IMR-90 (cell line): Measurements from ENCODE around the gene OSBPL6. TPM values are rescaled to one million over a fixed set of nuclear protein-coding genes. Genes with fewer than 3 reads are reported as not detected.

Experiments used
- ATAC-seq: fragments of 200-7000 bp; cut with Tn5 transposase; 2 replicates; pipeline ENCODE4 v1.9.1; 2020; ENCODE audit warnings: low read depth, mild to moderate bottlenecking, moderate library complexity
- BruUV-seq: library from RNA; stranded (reverse); fragments of 400-500 nt; replicated peaks from 2 replicates; lab custom pipeline; 2021; lab: Mats Ljungman, UMichigan
- CTCF ChIA-PET: fragments of 300-600 bp; formaldehyde crosslinking; extraction: SDS; loops from one replicate; lab custom pipeline; 2021; ENCODE audit warnings: antibody characterized with exemption; lab: Yijun Ruan, JAX
- POLR2A ChIA-PET: fragments of 300-600 bp; sonication (Branson Sonifier 250); formaldehyde crosslinking; loops from one replicate; lab custom pipeline; 2022; ENCODE audit warnings: antibody characterized with exemption; ENCODE audit not compliant: unreplicated experiment; lab: Charles Lee
- DNase-seq: peaks from one replicate; pipeline ENCODE4 v3.0.0; 2013
- H2AFZ ChIP-seq: replicated peaks from 2 replicates; pipeline ENCODE3; 2013; ENCODE audit warnings: low read length, mild to moderate bottlenecking; ENCODE audit not compliant: poor library complexity
- H2AK5ac ChIP-seq: 2 replicates; pipeline ENCODE4 v1.6.1; 2013; ENCODE audit warnings: low read depth, low read length, inconsistent platforms
- H2AK9ac ChIP-seq: replicated peaks from 2 replicates; pipeline ENCODE3; 2013; ENCODE audit warnings: mild to moderate bottlenecking, low read depth, low read length, moderate library complexity; ENCODE audit not compliant: poor library complexity
- H2BK120ac ChIP-seq: 2 replicates; pipeline ENCODE4 v1.6.1; 2013; ENCODE audit warnings: low read depth, low read length, inconsistent platforms
- H2BK15ac ChIP-seq: 3 replicates; pipeline ENCODE4 v1.6.1; 2013; ENCODE audit warnings: low read depth, low read length, inconsistent platforms
- H2BK20ac ChIP-seq: 2 replicates; pipeline ENCODE4 v1.6.1; 2013; ENCODE audit warnings: low read depth, mild to moderate bottlenecking, inconsistent platforms, low read length, moderate library complexity
- H2BK5ac ChIP-seq: 2 replicates; pipeline ENCODE4 v1.6.1; 2013; ENCODE audit warnings: mild to moderate bottlenecking, low read depth, low read length, inconsistent platforms; ENCODE audit not compliant: poor library complexity, severe bottlenecking
- H3K14ac ChIP-seq: replicated peaks from 2 replicates; pipeline ENCODE4 v1.6.1; 2013; ENCODE audit warnings: low read depth, low read length, inconsistent platforms
- H3K18ac ChIP-seq: 2 replicates; pipeline ENCODE4 v1.6.1; 2013; ENCODE audit warnings: low read depth, low read length, control low read depth
- H3K23ac ChIP-seq: 2 replicates; pipeline ENCODE4 v1.6.1; 2013; ENCODE audit warnings: low read depth, low read length, inconsistent platforms
- H3K27ac ChIP-seq: 2 replicates; pipeline ENCODE4 v1.5.1; 2013; ENCODE audit warnings: mild to moderate bottlenecking, control low read depth, low read length; ENCODE audit not compliant: insufficient read depth
- H3K27me3 ChIP-seq: 2 replicates; pipeline ENCODE4 v1.6.1; 2013; ENCODE audit warnings: low read length; ENCODE audit not compliant: control insufficient read depth, insufficient read depth
- H3K36me3 ChIP-seq: 2 replicates; pipeline ENCODE4 v1.6.1; 2013; ENCODE audit warnings: low read length, mixed read lengths; ENCODE audit not compliant: control insufficient read depth, insufficient read depth
- H3K4ac ChIP-seq: 2 replicates; pipeline ENCODE4 v1.6.1; 2013; ENCODE audit warnings: low read depth, low read length, inconsistent platforms
- H3K4me1 ChIP-seq: 2 replicates; pipeline ENCODE4 v1.6.1; 2013; ENCODE audit warnings: low read length, mixed read lengths; ENCODE audit not compliant: control insufficient read depth, insufficient read depth
- H3K4me2 ChIP-seq: 2 replicates; pipeline ENCODE4 v1.6.1; 2013; ENCODE audit warnings: low read depth, mild to moderate bottlenecking, control low read depth, low read length, moderate library complexity
- H3K4me3 ChIP-seq: 2 replicates; pipeline ENCODE4 v1.5.1; 2013; ENCODE audit warnings: low read depth, mild to moderate bottlenecking, control low read depth, low read length, moderate library complexity; ENCODE audit not compliant: insufficient read depth
- H3K56ac ChIP-seq: 2 replicates; pipeline ENCODE4 v1.6.1; 2013; ENCODE audit warnings: low read length, inconsistent platforms; ENCODE audit not compliant: insufficient read depth; ENCODE audit errors: extremely low read depth
- H3K79me1 ChIP-seq, 2 experiments: 2 replicates each; pipeline ENCODE4 v1.6.1; 2013; ENCODE audit warnings: low read length in 2 of 2, inconsistent platforms in 1 of 2, low read depth in 1 of 2
- H3K9ac ChIP-seq: 2 replicates; pipeline ENCODE4 v1.6.1; 2013; ENCODE audit warnings: low read depth, low read length, control low read depth
- H3K9me1 ChIP-seq: 2 replicates; pipeline ENCODE4 v1.6.1; 2013; ENCODE audit warnings: low read length, inconsistent platforms; ENCODE audit not compliant: insufficient read depth
- H3K9me3 ChIP-seq: 2 replicates; pipeline ENCODE4 v1.6.1; 2013; ENCODE audit warnings: low read length; ENCODE audit not compliant: control insufficient read depth, insufficient read depth
- H4K20me1 ChIP-seq: 2 replicates; pipeline ENCODE4 v1.6.1; 2013; ENCODE audit warnings: low read length, inconsistent platforms; ENCODE audit not compliant: insufficient read depth
- H4K5ac ChIP-seq: 2 replicates; pipeline ENCODE4 v1.6.1; 2013; ENCODE audit warnings: mild to moderate bottlenecking, low read depth, low read length, control low read depth
- H4K8ac ChIP-seq, 2 experiments: 2 replicates each; pipeline ENCODE4 v1.6.1; 2013; ENCODE audit warnings: low read depth in 2 of 2, low read length in 2 of 2, control low read depth in 1 of 2, inconsistent platforms in 1 of 2
- H4K91ac ChIP-seq: 2 replicates; pipeline ENCODE4 v1.6.1; 2013; ENCODE audit warnings: low read depth, low read length, inconsistent platforms; ENCODE audit not compliant: insufficient read depth
- BHLHE40 ChIP-seq: fragments of 150-350 bp; IDR thresholded peaks from 2 replicates; pipeline ENCODE4 v1.6.1; 2016; ENCODE audit warnings: mild to moderate bottlenecking, low read depth, low read length
- CEBPB ChIP-seq: IDR thresholded peaks from 2 replicates; pipeline ENCODE4 v1.6.1; 2012; ENCODE audit warnings: low read depth, low read length, improper control_type of control experiment
- CHD1 ChIP-seq: IDR thresholded peaks from 2 replicates; pipeline ENCODE4 v1.6.1; 2012; ENCODE audit warnings: low read depth, low read length, improper control_type of control experiment
- ELK1 ChIP-seq: fragments of 150-350 bp; IDR thresholded peaks from 2 replicates; pipeline ENCODE4 v1.6.1; 2016; ENCODE audit warnings: low read depth, mild to moderate bottlenecking, low read length, moderate library complexity, borderline replicate concordance
- FOS ChIP-seq: fragments of 150-350 bp; IDR thresholded peaks from 2 replicates; pipeline ENCODE4 v1.6.1; 2016; ENCODE audit warnings: low read depth, low read length
- MAFK ChIP-seq: IDR thresholded peaks from 2 replicates; pipeline ENCODE4 v1.6.1; 2012; ENCODE audit warnings: low read depth, low read length, improper control_type of control experiment
- MAZ ChIP-seq: IDR thresholded peaks from 2 replicates; pipeline ENCODE4 v1.6.1; 2012; ENCODE audit warnings: low read depth, mild to moderate bottlenecking, low read length, improper control_type of control experiment, moderate library complexity, borderline replicate concordance
- MXI1 ChIP-seq: IDR thresholded peaks from 2 replicates; pipeline ENCODE4 v1.6.1; 2012; ENCODE audit warnings: low read depth, mild to moderate bottlenecking, low read length, moderate library complexity, borderline replicate concordance
- NFE2L2 ChIP-seq: fragments of 150-350 bp; IDR thresholded peaks from 2 replicates; pipeline ENCODE4 v1.6.1; 2016; ENCODE audit warnings: low read depth, mild to moderate bottlenecking, low read length
- POLR2A ChIP-seq: IDR thresholded peaks from 2 replicates; pipeline ENCODE4 v1.6.1; 2012; ENCODE audit warnings: mild to moderate bottlenecking, low read depth, low read length
- RAD21 ChIP-seq: IDR thresholded peaks from 2 replicates; pipeline ENCODE4 v1.6.1; 2012; ENCODE audit warnings: low read length, improper control_type of control experiment
- RCOR1 ChIP-seq: IDR thresholded peaks from 2 replicates; pipeline ENCODE4 v1.6.1; 2012; ENCODE audit warnings: mild to moderate bottlenecking, low read length, improper control_type of control experiment; ENCODE audit not compliant: insufficient replicate concordance
- RFX5 ChIP-seq: IDR thresholded peaks from 2 replicates; pipeline ENCODE4 v1.8.0; 2012; ENCODE audit warnings: low read depth, mild to moderate bottlenecking, low read length, moderate library complexity
- SMC3 ChIP-seq: fragments of 150-350 bp; IDR thresholded peaks from 2 replicates; pipeline ENCODE4 v1.6.1; 2016; ENCODE audit warnings: low read depth, mild to moderate bottlenecking, antibody characterized with exemption, low read length, moderate library complexity
- USF2 ChIP-seq: fragments of 150-350 bp; IDR thresholded peaks from 2 replicates; pipeline ENCODE4 v1.6.1; 2017; ENCODE audit warnings: mild to moderate bottlenecking, antibody characterized with exemption, low read length, low read depth
- WGBS, 2 experiments: methylation state at CpG; one replicate each; pipeline versions ENCODE4 v1.1.5 to v1.1.7; 2013; ENCODE audit warnings: missing lambda C conversion rate in 2 of 2; ENCODE audit not compliant: insufficient read length in 1 of 2; ENCODE audit errors: extremely low coverage in 2 of 2; 5-methylcytosine and 5-hydroxymethylcytosine counted together
- dilution Hi-C: fragments of 300-500 bp; cut with HindIII; formaldehyde crosslinking; loops from one replicate; pipeline ENCODE4 v1.14.3; 2018; ENCODE audit warnings: low sequenced_read_pairs; ENCODE audit not compliant: unreplicated experiment
- in situ Hi-C: fragments of 300-500 bp; cut with MboI; formaldehyde crosslinking; loops from 3 replicates; pipeline ENCODE4 v1.14.3; 2019; ENCODE audit warnings: low sequenced_read_pairs, inconsistent platforms, mixed read lengths
- intact Hi-C: fragments of 100-400 bp; cut with micrococcal nuclease; formaldehyde crosslinking; loops from 2 replicates; pipeline ENCODE4 v1.10.0; 2022
- polyA plus RNA-seq, 3 experiments: library from polyadenylated mRNA; depleted of rRNA; stranded (reverse); fragments of >200 nt; gene quantifications; 2 replicates each; pipeline ENCODE4 v1.2.3, GENCODE V29; 2012; ENCODE audit warnings: low replicate concordance in 1 of 3
- total RNA-seq: library from RNA; depleted of rRNA; stranded (reverse); fragments of >200 nt; gene quantifications from 2 replicates; pipeline ENCODE4 v1.2.3, GENCODE V29; 2012

The OSBPL6 gene
- total and polyA plus RNA-seq, 2 of the 4 experiments (the other 2 are of a cell fraction) = 3.2 to 3.7 TPM

DNA sequence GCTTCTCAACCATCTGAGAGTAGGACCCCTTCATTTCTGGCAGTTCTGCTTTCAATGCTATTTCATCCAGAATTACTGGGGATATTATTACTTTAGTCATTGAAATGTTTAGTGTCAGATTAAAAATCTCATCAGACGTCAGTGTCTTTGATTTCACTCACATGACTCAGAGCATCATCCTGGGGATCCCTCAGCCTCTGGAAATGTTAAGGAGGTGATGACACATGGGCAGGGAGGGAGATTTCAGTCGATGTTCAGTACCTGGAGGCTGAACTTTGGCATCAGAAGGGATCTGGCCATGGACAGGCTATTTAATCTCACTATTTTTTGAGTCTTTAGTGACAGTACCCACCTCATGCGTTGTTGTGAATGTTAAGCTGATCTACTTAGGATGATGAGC, 39.1 kb downstream of the OSBPL6 start:
- Histone ChIP-seq H4K20me1 (no peaks in the 10 kb centered on the region), H3K79me1 (no peaks in the 10 kb centered on the region; a peak in 1 of 4 replicates), H2BK5ac (no peak overlapping the region), H3K27ac (no peak overlapping the region), H3K36me3 (no peaks in the 10 kb centered on the region), H3K27me3 (no peaks in the 10 kb centered on the region), H2AK9ac (no peak overlapping the region), H3K18ac (no peak overlapping the region), H4K91ac (no peak overlapping the region), H2BK20ac (no peak overlapping the region), H3K4me1 (peaks cover 4% of the 10 kb centered on the region; the same call in 1 of the 2 replicates), H3K14ac (no peak overlapping the region), H2AK5ac (no peak overlapping the region), H2BK15ac (no peak overlapping the region), H3K4ac (no peak overlapping the region), H3K23ac (no peak overlapping the region), H3K9ac (no peak overlapping the region), H3K4me3 (no peak overlapping the region), H2AFZ (no peak overlapping the region), H3K4me2 (no peak overlapping the region), H3K56ac (no peak overlapping the region), H3K9me1 (no peaks in the 10 kb centered on the region; the same call in 1 of the 2 replicates), H2BK120ac (no peak overlapping the region), H4K8ac (no peak overlapping the region), H3K9me3 (no peaks in the 10 kb centered on the region), H4K5ac (no peak overlapping the region)
- dilution Hi-C loops (no loop called here), intact Hi-C loops (no loop called here), in situ Hi-C loops (no loop called here)
- TF ChIP-seq BHLHE40 (no peak), MAZ (no peak), MAFK (no peak), SMC3 (no peak), CHD1 (no peak), FOS (no peak), CEBPB (no peak), MXI1 (no peak), RFX5 (no peak), USF2 (no peak), NFE2L2 (no peak), ELK1 (no peak), RCOR1 (no peak), RAD21 (no peak), POLR2A (no peak)
- no peak for ATAC-seq
- POLR2A ChIA-PET = interaction anchor here (0.5 kb wide), 1 partner anchor 171 kb away, joined by 3 read pairs; no protein-coding TSS in a partner anchor
- peak; percentile 70 for DNase-seq
- no TSS peak for BruUV-seq
- WGBS, 2 experiments = no CpG with 5 or more reads among the region's 3 CpGs
- CTCF ChIA-PET = no interaction called here
